GM21576 (cell line): ENCODE data around the gene GIPC3.

ENCODE experiments used
- ATAC-seq: cut with Tn5 transposase; IDR thresholded peaks from one replicate; pipeline ENCODE4 v1.9.1; 2021; ENCODE audit warnings: mild to moderate bottlenecking, moderate library complexity; ENCODE audit not compliant: unreplicated experiment

The GIPC3 gene

DNA sequence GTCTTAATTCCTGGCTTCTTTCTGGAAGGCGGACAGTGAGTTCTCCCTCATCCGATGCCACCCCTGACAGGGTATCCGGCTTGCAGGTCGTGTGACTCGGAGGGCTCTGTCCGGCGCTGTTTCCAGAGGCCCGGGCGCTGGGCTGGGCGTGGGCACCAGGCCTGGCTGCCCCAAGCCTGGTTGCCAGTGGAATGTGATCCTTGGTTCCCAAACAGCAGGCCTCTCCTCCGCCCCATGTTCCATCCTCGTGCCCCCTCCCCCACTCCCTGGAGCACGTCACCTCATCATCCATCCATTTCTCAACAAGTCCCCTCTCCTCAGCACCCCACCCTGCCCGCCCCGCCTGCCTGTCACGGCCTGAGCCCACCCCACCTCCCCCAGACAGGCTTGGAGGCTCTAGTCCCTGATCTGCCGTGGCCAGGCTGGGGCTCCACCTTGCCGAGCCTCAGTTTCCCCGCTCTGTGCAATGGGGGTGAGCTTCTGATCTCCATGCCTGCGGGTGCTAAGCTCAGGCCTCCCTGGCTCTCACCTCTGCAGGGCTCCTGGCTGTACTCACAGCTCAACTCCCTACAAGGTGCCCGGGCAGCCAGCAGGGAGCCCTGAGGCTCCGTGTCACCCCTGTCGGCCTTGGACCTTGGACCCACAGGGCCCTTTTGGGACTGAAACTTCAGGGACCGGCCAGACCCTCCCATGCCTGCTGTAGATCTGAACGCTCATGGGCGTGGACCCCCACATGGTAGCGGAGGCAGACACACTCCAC is 19.1 kb downstream of the GIPC3 start:
- no peak for ATAC-seq

DNA sequence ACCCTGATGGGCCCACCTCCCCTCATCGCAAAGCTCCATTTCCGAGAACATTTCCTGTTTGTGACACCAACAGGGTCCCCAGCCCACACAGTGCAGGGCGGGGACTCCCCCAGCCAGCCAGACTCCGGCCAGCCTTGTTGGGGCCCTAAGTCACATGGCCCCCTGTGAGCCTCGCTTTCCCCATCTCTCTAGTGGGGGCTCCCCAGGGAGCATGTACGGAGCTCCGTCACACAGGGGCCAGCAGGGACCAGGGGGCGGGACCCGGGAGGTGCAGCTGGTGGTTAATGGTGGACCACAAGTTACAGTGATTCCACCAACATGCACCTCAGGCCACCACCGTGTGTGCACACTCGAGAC is 19.7 kb downstream of the GIPC3 start:
- no peak for ATAC-seq

DNA sequence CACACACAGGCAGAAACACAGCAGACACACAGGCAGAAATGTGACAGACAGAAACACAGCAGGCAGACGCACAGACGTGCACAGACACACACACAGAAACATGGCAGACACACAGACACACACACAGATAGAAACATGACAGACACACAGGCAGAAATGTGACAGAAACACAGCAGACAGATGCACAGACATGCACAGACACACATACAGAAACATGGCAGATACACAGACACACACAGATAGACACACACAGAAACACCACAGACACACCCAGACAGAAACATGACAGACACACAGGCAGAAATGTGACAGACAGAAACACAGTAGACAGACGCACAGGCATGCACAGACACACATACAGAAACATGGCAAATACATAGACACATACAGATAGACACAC is 20.1 kb downstream of the GIPC3 start:
- no peak for ATAC-seq

DNA sequence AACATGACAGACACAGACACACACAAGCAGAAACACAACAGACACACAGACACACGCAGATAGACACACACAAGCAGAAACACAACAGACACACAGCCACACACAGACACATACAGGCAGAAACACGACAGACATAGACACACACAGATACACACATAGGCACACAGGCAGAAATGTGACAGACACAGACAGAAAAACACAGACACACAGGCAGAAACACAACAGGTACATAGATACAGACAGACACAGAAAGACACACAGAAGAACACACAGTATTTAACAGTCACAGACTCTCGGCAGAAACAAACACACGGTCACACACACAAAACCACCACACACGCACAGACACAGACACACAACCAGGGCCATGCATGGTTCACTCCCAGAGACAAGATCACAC is 20.5 kb downstream of the GIPC3 start:
- no peak for ATAC-seq

DNA sequence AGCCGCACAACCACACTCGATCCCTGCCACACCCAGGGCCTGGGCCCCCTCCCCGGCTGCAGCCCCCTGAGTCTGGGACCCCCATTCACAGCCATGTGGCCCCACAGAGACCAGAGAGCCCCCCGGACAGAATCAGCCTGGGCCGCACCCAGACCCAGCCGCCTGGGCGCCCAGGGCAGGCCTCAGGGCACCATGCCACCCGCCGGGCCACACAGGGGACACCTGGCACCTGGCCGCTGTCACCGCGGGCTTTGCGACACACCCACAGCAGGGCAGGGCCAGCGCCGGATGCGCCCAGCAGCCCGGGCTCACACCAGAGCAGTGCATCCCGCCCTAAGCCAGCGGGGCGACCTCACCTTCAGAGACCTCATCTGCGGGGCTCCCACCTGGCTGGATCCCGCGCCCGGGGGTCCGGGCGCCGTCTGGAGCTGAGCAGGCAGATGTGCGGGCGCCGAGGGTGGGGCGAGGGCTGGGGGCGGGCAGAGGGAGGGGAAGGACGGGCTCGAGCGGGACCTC is 21.0 kb downstream of the GIPC3 start:
- ATAC-seq: no peak

DNA sequence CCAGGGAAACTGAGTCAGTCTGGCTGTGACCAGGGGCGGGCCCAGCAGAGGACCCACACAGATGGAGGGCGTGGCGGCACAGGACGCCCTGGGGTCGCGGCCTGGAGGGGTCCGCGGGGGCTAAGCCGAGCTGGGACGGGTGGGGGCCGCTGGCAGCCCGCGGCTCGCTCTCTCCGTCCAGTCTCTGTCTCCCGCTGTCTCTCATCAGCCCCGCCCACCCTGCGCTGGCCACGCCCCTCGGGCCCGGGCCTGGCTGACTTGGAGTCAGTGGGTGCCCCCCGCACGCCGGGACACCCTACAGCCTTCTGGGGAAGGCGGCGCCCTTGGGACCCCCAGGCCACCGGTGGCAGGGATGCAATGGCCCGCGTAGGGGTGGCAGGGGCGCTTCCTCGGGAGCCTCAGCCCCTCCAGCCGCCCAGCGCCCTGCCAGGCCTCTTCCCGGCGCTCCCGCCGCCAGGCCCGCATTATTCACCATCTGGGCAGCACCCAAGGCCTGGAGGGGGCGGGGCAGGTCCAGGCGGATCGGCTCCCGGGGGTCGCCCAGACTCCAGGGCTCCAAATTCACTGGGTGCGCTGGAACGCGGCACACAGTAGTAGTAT is 21.5 kb downstream of the GIPC3 start, which contains the start of gene TBXA2R:
TSS of gene TBXA2R (minus strand) at position 186 of the 600 bp plus-strand sequence. CDS start 6,241 bp downstream, outside the sequence.
- no peak for ATAC-seq

DNA sequence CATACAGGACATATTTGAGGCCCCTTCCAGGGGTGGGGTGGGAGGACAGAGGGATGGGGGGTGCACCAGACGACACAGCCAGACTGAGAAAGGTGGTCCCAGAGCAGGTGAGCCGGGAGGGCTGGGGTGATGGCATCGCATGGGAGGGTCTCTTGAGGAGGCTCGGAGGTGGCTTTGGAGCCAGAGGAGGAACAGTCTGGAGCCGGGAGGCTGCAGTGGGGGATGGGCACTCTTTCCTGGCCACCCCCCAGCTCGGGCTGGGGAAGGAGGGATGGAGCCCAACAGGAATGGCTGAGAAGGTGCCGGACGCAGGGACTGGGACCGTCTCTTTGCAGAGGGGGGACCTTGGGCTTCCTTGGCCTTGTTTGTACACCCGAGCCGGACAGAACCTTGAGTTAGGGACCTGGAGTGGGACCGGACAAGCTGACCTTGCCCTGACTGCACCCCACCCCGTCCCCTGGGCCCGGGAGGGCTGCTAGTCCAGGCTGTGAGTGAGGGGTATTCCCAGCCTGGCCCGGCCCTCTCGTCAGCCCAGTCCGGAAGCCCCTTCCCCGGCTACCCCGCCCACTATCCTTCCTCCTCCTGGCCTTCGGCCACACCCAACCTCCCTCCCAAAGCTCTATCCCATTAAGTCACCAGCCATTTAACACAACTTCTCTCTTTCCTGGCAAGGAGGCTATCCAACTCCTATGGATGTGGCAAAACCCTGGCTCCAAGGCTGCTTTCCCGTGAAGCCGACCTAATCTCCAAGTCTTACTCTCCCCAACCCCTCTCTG is 22.2 kb downstream of the GIPC3 start:
- no peak for ATAC-seq

DNA sequence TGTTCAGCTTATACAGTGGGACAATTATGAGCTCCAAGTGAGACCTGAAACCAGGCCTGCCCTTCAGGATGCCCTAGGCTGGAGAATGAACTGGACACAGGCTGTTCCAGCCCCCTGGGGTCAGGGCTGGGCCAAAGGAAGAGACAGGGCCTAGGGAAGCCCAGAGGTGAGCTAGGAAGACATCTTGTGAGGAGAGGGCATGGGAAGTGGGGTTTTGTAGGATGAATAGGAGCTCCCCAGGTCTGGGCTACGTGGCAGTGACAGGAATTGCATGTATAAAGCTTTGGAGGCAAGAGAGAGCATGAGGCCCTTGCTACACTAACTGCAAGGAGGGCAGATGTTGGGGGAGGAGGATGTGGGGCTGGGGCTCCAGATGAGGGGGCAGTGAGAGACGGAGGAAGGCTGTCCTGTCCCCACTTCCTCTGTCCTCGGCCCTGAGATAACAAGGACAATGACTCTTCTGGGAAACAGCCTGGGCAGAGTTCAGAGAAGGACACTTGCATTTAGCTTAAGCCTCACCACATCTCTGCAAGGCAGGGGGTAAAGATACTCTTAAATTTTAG is 22.9 kb downstream of the GIPC3 start:
- ATAC-seq: no peak

DNA sequence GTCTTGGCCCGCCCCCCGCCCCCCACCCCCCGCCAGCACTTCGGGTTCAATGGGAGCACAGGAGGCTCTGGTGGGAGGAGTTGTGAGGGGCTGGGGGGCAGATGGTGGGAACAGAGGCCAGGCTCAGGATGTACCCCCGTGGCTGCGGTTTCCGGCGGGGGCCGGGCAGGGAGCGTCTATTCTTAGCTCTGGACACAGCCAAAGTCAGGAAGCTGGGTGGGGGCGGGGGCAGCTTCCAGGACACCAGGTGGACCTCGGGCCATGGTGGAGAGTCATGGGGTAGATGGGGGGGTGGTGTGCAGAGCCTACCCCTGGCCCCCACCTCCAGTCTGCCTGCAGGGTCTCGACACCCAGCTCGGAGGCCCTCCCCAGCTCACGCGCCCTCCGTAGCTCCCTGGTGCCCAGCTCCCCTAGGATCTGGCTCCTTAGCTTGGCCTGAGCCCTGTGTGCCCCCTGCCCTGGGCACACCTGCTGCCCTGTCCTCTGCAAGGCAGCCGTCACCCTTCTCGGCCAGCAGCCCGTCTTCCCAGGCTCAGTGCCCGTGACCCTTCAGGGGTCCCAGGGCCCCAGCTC is 23.6 kb downstream of the GIPC3 start:
- no peak for ATAC-seq

DNA sequence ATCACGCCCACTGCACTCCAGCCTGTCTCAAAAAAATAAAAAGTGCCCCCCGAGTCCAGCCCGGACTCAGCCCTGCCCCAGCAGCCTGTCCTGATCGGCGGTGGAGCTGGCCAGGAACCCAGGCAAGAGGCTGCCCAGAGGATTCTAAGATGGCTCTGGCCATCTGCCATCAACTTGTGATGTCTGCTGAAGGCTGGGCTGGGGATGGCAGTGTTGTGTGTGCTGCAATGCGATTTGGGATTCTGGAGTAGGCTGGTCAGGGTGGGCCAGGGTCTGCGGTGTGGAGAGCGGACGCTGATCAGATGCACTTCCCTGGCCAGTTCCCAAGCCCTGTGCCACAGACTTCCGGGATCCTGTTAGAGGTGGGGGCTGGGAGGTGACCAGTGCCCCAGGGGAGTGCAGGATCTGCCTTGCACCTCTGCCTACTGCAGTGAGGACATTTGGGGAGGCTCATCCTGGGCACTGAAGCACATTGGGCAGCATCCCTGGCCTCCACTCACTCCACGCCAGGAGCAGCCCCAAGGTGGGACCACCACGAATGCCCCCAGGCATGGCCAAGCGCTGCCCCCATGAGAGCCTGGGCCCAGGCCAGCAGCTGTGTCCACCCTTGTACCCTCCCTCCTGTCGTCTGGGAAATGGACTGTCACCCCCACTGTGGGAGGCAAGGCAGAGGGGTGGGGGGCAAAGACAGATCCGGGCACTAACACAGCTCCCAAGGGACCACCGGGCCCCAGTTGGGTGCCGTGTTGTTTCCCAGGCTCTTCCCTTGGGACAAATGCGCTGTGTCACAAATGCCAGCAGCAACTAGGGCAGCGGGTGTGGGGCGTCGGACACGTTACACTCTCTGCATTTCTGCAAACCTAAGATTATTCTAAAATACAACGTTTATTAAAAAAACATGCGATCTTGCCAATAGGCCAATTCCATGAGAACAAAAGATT is 24.8 kb downstream of the GIPC3 start:
- no peak for ATAC-seq

DNA sequence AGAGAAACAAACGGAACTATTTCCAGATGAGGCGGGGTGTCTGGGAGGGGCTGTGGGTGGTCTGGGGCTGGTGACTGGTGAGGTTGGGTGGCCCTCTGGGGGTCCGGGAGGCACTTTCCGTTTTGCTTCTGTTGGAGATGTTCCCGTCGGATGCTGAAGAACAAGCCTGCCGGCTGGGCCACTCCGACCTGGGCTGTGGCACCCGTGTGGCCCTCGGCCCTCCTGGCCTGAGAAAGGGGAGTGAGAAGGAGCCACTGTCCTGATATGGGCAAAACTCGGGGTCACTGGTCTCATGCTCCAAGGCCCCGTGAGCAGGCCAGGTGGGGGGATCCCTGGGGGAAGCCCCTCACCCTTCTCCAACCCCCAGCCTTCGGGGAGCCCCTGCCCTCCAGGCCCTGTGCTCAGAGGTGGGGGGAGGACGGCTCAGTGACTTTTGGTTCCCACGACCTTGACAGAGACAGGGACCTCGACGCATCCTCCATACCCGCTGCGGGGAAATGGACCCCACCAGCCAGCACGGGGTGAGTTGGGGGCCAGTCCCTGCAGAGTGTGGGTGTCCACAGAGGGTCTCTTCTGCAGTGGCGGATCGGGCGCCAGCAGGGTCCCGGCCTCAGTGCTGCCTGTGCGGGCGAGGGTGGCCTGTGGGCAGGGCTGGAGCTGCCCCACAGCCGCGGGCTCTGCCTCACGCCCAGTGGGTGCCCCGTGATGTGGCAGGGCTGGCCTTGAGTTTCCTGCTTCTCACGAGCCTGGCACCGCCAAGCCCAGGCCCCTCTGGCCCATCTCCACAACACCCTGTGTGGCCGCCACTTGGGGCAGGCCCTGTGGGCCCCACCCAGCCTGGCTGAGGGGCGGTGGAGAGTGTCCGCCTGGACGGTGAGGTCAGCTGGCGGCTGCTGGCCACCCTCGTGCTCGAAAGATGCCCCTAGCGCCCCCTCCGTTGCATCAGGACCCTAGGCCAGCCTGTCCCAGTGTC is 25.8 kb downstream of the GIPC3 start:
- no peak for ATAC-seq

DNA sequence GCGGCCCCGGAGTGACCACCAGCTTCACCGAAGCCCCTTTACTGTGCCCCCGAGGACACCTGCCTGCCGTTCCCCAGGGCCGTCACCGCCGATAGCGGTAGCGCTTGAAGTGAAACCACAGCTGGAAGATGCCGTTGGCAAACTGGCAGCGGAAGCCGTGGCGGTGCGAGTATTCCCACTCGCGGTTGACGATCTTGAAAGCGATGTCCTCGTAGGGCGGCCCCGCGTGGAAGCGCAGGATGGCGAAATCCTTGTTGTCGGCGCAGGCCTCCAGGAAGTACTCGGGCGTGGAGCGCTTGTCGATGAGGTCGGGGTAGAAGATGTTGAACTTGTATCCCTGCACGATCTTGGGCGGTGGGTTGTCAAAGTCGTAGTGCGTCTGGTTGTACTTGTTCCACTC is 26.6 kb downstream of the GIPC3 start:
- no peak for ATAC-seq

DNA sequence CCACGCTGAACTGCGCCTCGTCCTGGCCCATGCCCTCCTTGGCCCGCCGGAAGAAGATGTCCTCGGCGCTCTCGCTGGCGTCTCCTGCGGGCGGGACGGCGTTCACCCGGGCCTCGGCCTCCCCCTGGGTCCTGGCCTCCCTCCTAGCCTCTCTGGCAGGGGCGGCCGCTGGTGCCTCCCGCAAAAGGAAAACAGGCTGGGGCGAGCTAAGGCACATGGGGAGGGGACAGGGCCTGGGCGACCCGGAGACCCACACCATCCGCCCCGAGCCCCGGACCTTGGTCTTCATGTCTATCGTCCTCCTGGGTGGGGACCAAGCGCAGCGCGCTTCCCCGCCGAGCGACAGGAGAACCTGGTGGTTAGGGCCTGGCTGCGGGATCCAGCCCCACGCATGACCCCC is 27.1 kb downstream of the GIPC3 start:
- no peak for ATAC-seq

DNA sequence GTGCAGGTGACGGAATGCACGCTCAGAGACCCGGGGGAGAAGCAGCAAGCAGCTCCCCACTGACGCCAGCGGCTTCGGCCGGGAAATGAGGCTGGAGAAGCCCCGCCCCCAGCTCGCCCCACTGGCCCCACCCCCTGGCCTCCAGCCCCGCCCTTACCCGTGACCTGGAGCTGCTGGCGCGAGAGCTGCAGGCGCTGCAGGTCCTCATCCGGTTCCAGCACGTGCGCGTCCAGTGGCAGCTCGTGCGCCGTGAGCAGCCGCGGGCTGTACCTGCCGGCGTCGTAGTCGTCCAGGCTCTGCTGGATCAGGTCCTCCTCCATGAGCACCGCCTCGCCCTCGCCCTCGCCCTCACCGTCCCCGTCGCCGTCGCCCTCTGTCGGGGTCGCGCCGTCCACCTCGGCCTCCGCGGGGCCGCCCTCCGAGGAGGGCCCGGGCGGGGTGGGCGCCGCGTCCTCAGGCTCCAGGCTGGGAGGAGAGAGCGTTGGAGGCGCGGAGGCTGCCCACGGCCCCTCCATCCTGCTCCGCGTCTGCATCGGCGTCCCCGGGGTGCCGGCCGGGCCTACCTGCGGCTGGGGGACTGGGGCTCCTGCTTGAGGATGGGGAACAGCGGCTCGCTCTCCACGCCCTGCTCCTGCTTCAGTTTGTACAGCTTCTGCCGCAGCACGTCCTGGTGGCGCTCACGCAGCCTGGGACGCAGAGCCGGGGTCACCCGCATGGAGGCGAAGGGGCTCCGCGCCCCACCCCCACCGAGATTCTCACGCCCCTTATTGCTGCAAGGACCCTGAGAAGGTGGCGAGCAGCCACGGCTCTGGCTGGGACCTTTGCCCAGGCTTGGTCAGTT is 27.8 kb downstream of the GIPC3 start:
- no peak for ATAC-seq

DNA sequence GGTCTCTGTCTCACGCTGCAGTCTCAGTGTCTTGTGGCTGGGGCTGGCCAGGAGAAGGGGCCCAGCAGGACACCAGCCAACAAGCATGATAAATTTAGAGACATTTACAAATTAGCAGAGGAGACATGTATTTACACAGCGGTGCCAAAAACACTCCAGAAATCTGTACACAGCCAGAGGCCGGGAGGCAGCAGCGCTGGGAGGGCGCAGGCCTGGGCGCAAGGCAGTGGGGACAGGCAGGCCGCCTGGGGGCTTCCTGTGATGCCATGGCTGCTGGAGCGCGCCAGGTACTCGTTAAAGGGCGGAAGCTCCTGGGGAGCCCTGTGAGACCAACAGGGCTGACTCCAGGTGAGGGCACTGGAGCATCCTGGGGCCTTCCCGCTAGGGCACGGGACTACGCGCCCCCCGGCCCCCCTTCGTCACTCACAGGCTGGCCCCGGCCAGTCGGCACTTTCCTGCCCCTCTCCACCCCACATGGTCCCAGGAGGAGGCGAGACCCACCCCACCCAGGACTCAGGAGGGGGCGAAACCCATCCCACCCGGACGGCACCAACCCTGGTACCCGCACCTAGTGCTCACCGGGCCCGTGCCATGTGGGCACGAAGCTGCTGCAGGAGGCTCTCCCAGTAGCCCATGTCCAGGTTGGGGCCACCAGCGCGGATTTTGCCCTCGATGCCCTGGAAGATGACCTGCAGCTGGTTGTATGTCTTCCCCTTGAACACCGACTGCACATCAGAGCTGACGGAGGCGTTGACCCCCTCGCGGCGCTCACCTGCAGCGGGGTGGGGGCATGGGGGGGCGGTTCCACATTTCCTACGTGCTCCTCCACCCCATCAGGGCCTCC is 28.8 kb downstream of the GIPC3 start:
- no peak for ATAC-seq

DNA sequence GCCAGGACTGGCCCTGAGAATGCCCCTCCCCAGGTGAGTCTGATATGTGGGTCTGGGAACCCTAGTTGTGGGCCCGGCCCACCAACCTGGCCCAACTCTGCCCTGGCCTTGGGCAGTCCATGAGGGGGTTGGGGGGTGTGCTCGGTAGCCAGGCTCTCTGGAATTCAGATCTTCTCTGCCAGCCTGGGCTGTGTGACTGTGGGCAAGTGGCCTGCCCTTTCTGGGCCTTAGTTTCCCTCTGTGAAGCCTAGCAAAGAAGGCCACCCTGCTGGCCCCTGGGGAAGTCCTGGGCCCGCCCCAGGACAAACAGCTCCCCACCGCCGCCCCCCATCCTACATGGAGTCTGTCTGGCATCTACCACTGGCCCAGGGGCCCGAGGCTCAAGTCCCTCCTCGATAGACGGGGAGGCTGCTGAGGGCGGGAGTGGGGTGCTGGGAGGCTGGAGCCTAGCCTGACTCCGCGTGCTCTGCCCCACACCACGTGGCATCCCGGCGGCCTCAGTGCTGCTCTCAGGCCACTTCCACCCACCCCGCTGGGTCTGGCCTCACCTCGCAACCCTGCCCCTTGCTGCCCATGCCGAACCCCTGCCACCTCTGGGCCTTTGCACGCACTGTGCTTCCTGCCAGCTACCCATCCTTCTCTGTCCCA is 29.7 kb downstream of the GIPC3 start:
- ATAC-seq: no peak
